Thoracic aorta (tissue), 2 donors: Measurements from ENCODE around the gene ST6GALNAC3. TPM values are rescaled to one million over a fixed set of nuclear protein-coding genes. Genes with fewer than 3 reads are reported as not detected.

Experiments
- ATAC-seq: fragments of 150-250 bp; one replicate; pipeline ENCODE4 v1.8.0; 2017; ENCODE audit warnings: low read depth; ENCODE audit not compliant: insufficient number of reproducible peaks, low FRiP score
- DNase-seq: peaks from one replicate; pipeline ENCODE4 v3.0.0-alpha.2; 2020; ENCODE audit warnings: low spot score
- H3K27ac ChIP-seq, 2 donors: fragments of 200-600 bp; sonication (generic); 1 replicate in 1 of 2; 2 replicates in 1 of 2; pipeline ENCODE4 v1.5.1; 2016; ENCODE audit warnings: mild to moderate bottlenecking in 2 of 2, moderate library complexity in 2 of 2
- H3K27me3 ChIP-seq: fragments of 200-600 bp; sonication (generic); replicated peaks from 2 replicates; pipeline ENCODE4 v1.6.0; 2016; ENCODE audit warnings: mild to moderate bottlenecking; ENCODE audit not compliant: insufficient read depth
- H3K36me3 ChIP-seq: fragments of 200-600 bp; sonication (generic); one replicate; pipeline ENCODE4 v1.5.1; 2016
- H3K4me1 ChIP-seq, 2 donors: fragments of 200-600 bp; sonication (generic); 1 replicate in 1 of 2; 2 replicates in 1 of 2; pipeline versions ENCODE4 v1.5.1 to v1.6.0; 2016; ENCODE audit warnings: low read depth in 2 of 2, mild to moderate bottlenecking in 1 of 2; ENCODE audit not compliant: control insufficient read depth in 1 of 2
- H3K4me3 ChIP-seq: fragments of 200-600 bp; sonication (generic); 2 replicates; pipeline ENCODE4 v1.5.1; 2016; ENCODE audit warnings: mild to moderate bottlenecking
- H3K9me3 ChIP-seq: fragments of 200-600 bp; sonication (generic); 2 replicates; pipeline ENCODE4 v1.5.1; 2016
- total RNA-seq, 2 donors: library from RNA; depleted of rRNA; stranded (reverse); fragments of >200 nt; gene quantifications; one replicate each; pipeline versions ENCODE4 v1.1.0 to v1.2.3, GENCODE V29; 2016
- TF ChIP-seq, protein P1 (sequence below): fragments of 200-600 bp; sonication (generic); IDR thresholded peaks from one replicate; pipeline ENCODE4 v1.5.1; 2019; ENCODE audit warnings: antibody characterized with exemption

The ST6GALNAC3 gene
- total RNA-seq, 2 donors from 2014 or later = 1.4 to 9.5 TPM

DNA sequence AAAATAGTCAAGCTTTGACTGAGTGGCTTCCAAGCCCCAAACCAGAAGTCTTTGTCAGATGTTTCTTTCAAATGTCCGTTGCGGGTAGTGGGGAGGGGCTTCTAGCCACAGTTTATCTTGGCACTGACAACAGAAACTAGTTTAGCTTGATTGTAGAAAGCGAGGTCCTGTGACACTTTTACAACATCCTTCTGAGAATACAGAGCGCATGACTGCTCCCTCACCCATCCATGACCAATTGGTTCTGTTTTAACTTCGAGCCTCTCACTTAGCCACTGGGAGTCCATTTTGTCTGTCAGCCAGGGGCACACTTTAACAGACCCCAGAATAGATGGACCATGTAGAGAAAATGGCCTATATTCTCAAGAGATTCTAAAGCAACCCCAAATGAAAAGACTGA, 593.5 kb downstream of the ST6GALNAC3 start:
- Histone ChIP-seq H3K27me3 (no peaks in the 10 kb centered on the region), H3K9me3 (no peaks in the 10 kb centered on the region), H3K4me1 (no peaks in the 10 kb centered on the region), H3K4me3 (no peak overlapping the region), H3K27ac (no peak overlapping the region), H3K36me3 (no peaks in the 10 kb centered on the region)
- TF ChIP-seq, protein P1, sequence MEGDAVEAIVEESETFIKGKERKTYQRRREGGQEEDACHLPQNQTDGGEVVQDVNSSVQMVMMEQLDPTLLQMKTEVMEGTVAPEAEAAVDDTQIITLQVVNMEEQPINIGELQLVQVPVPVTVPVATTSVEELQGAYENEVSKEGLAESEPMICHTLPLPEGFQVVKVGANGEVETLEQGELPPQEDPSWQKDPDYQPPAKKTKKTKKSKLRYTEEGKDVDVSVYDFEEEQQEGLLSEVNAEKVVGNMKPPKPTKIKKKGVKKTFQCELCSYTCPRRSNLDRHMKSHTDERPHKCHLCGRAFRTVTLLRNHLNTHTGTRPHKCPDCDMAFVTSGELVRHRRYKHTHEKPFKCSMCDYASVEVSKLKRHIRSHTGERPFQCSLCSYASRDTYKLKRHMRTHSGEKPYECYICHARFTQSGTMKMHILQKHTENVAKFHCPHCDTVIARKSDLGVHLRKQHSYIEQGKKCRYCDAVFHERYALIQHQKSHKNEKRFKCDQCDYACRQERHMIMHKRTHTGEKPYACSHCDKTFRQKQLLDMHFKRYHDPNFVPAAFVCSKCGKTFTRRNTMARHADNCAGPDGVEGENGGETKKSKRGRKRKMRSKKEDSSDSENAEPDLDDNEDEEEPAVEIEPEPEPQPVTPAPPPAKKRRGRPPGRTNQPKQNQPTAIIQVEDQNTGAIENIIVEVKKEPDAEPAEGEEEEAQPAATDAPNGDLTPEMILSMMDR = no peak
- ATAC-seq (no peak), DNase-seq (no peak)

DNA sequence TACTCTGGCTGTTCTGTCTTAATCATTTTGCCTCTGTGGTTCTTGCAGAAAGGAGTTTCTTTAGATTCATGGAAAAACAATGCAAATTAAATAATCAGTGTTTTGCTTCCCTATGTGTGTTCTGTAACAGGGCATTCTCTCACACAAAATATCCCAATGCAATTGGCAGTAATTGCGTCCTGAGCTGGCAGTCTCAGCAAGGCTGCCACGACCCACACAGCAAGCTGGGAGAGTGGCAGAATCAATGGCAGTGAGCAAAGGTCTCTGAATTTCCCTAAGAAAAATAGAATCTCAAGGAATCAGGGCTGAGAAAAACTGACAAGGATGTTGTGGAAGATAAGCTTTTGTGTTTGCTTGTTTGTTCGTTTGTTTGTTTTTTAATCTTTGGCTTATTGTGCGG, 594.6 kb downstream of the ST6GALNAC3 start:
- no peaks in the 10 kb centered on the region for H3K4me1 ChIP-seq
- H3K27ac ChIP-seq = no peak overlapping the region
- no peak overlapping the region for H3K4me3 ChIP-seq
- ATAC-seq = no peak
- H3K27me3 ChIP-seq = no peaks in the 10 kb centered on the region
- no peaks in the 10 kb centered on the region for H3K9me3 ChIP-seq
- DNase-seq = no peak
- TF ChIP-seq, protein P1 = no peak
- H3K36me3 ChIP-seq = no peaks in the 10 kb centered on the region

DNA sequence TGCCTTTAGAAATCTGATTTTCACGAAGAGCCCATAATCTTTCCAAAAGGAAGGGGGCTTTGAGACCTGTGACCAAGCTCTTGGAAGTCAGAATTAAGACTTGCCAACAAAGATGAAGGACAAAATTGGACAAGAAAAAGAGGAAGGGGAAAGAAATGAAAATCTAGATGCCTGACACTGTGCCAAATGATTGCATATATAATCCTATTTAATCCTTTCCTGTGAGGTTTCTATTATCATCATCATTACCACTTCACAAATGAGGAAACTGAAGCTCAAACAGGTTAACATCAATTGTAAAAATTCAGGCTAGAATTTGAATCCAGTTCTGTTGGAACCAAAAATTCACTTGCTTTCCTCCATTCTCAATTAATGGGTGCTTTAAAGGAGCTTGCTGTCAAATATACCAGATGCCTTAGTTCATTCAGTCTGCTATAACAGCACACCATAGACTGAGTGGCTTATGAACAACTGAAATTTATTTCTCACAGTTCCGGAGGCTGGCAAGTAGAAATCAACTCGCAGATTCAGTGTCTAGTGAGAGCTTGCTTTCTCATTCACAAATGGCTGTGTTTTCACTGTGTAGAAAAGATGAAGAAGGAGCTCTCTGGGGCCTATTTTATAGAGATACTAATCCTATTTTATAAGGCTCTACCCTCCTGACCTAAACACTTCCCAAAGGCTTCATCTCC, 595.2 kb downstream of the ST6GALNAC3 start:
- no peak for ATAC-seq

DNA sequence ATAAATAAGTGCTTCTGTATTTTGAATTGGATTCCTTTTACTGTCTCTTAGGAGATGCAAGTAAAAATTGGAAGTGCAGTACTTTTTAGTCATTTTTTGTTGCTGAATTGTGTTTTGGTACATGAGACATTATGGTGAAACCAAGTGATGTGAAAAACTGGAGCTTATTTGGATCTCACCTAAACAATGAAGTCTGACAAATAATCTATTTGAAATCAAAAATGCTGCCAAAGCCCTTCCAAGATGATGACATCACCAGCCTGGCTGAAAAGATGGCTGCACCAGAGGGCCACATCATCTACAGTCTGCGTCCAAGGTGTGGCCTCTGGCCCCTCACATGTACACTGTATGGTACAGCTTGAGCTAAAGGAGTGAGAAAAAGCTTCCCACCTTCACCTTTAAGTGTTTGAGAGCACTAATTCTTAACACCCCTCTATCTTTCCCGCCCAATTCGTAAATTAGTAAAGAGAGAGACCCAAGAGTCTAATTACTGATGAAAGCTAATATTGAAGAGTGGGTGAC, 600.2 kb downstream of the ST6GALNAC3 start:
- Histone ChIP-seq H3K4me3 (no peak overlapping the region), H3K9me3 (no peaks in the 10 kb centered on the region), H3K4me1 (no peaks in the 10 kb centered on the region), H3K36me3 (no peaks in the 10 kb centered on the region), H3K27ac (no peak overlapping the region), H3K27me3 (no peaks in the 10 kb centered on the region)
- DNase-seq (no peak), ATAC-seq (no peak)
- TF ChIP-seq, protein P1 = no peak

More for the DNA sequence above, 595.2 kb downstream of the ST6GALNAC3 start:
- H3K4me1 ChIP-seq = no peaks in the 10 kb centered on the region
- no peaks in the 10 kb centered on the region for H3K9me3 ChIP-seq
- no peak overlapping the region for H3K4me3 ChIP-seq
- TF ChIP-seq, protein P1 = no peak
- no peak for DNase-seq
- no peaks in the 10 kb centered on the region for H3K36me3 ChIP-seq
- H3K27me3 ChIP-seq = no peaks in the 10 kb centered on the region
- H3K27ac ChIP-seq = no peak overlapping the region

DNA sequence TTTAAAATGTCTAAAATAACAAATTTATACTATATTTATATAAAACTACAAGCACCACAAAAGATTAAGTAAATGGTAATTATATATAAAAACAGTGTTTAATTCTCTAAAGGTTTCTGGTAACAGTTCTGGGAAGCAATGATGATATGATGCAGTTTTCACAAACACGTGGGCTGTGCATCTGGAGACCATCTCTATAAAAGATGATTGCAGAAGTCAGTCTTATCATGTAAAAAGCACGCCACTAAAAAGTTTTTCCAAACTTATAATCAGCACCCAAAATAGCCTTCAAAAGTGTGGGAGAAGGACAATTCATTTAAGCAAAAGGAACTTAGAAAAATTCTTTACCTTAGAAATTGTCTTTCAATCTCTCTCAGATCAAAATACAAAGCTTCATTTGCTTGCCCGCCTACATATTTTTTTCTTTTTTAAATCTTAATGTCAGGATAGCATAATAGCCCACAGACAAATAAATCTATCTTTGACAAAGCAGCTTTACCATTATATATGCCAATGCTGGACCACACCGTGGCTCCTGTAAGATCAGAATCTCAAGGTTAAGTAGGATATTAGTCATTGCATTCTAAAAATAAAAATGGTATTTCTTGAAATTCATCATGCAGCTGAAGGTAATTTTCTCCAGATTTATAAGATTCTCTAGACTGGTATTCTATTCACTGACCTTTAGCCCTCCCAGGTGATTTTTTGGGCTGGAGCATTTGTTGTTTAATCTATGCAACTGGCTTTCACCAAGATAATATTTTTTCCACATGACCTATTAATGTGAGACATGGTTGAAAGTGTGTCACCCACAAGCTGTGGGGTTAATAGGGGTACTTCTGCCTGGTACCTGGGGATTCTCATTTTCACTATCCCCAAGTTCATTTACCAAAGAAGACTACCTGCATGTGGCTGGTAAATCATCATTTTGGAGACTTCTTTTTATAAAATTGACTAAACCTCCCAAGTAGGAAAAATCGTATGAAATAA, 603.2 kb downstream of the ST6GALNAC3 start:
- TF ChIP-seq, protein P1 = no peak
- H3K27ac ChIP-seq = no peak overlapping the region
- ATAC-seq = no peak

More for the DNA sequence above, 603.2 kb downstream of the ST6GALNAC3 start:
- Histone ChIP-seq H3K9me3 (no peaks in the 10 kb centered on the region), H3K4me3 (no peak overlapping the region), H3K4me1 (no peaks in the 10 kb centered on the region), H3K27me3 (no peaks in the 10 kb centered on the region), H3K36me3 (no peaks in the 10 kb centered on the region)
- DNase-seq = no peak
